SK-N-MC (cell line): ENCODE results near the gene EHD4.

Experiments
- DNase-seq: peaks from one replicate; pipeline ENCODE4 v3.0.0-alpha.2; 2011; ENCODE audit warnings: low read depth, low spot score
- H3K27ac ChIP-seq: fragments of 200-600 bp; sonication (generic); 2 replicates; pipeline ENCODE4 v1.5.1; 2016; ENCODE audit warnings: mixed run types
- H3K36me3 ChIP-seq: fragments of 200-600 bp; sonication (generic); 2 replicates; pipeline ENCODE4 v1.6.1; 2017; ENCODE audit warnings: antibody characterized with exemption, low read length, mixed read lengths; ENCODE audit not compliant: insufficient read depth
- H3K4me3 ChIP-seq: fragments of 200-600 bp; sonication (generic); 2 replicates; pipeline ENCODE4 v1.5.1; 2016
- H3K9ac ChIP-seq: fragments of 200-600 bp; sonication (generic); 2 replicates; pipeline ENCODE4 v1.8.0; 2017; ENCODE audit warnings: mixed run types, mixed read lengths; ENCODE audit not compliant: insufficient read length
- H3K9me3 ChIP-seq: fragments of 200-600 bp; sonication (generic); 2 replicates; pipeline ENCODE4 v1.6.1; 2017; ENCODE audit warnings: low read depth, mild to moderate bottlenecking, antibody characterized with exemption, low read length, moderate library complexity, mixed read lengths
- EZH2 ChIP-seq: fragments of 200-600 bp; sonication (generic); IDR thresholded peaks from one replicate; pipeline ENCODE4 v1.6.1; 2017; ENCODE audit warnings: antibody characterized with exemption
- FOXP2 ChIP-seq: optimal IDR thresholded peaks from 2 replicates; pipeline ENCODE3; 2011; ENCODE audit warnings: mild to moderate bottlenecking, moderate library complexity; ENCODE audit not compliant: insufficient read depth; ENCODE audit errors: extremely low read length, control extremely low read depth
- POLR2AphosphoS5 ChIP-seq: IDR thresholded peaks from 2 replicates; pipeline ENCODE4 v1.6.1; 2012; ENCODE audit warnings: mild to moderate bottlenecking, low read depth, low read length, borderline replicate concordance

Gene EHD4

GRCh38 chr15:41984622-41985021 is 12.3 kb upstream of the EHD4 start:
- Histone ChIP-seq H3K4me3 (no peak overlapping the region), H3K9me3 (no peaks in the 10 kb centered on the region), H3K9ac (no peak overlapping the region), H3K36me3 (no peaks in the 10 kb centered on the region), H3K27ac (no peak overlapping the region)
- TF ChIP-seq EZH2 (no peak), POLR2AphosphoS5 (no peak), FOXP2 (no peak)
- DNase-seq, result no peak

- Histone ChIP-seq H3K36me3 (no peaks in the 10 kb centered on the region), H3K27ac (no peak overlapping the region), H3K9me3 (no peaks in the 10 kb centered on the region), H3K4me3 (no peak overlapping the region), H3K9ac (no peak overlapping the region)
- TF ChIP-seq POLR2AphosphoS5 (no peak), EZH2 (no peak), FOXP2 (no peak)
- no peak for DNase-seq
Observed at GRCh38 chr15:41983621-41984571, 11.5 kb upstream of the EHD4 start.

- no peaks in the 10 kb centered on the region for H3K36me3 ChIP-seq
- DNase-seq, result no peak
- no peak overlapping the region for H3K4me3 ChIP-seq
- H3K9me3 ChIP-seq, result no peaks in the 10 kb centered on the region
- no peak overlapping the region for H3K9ac ChIP-seq
- TF ChIP-seq FOXP2 (no peak), POLR2AphosphoS5 (no peak)
- H3K27ac ChIP-seq, result no peak overlapping the region
Observed at GRCh38 chr15:41983221-41983620, 10.9 kb upstream of the EHD4 start.

- no peak overlapping the region for H3K27ac ChIP-seq
- no peaks in the 10 kb centered on the region for H3K9me3 ChIP-seq
- no peak overlapping the region for H3K9ac ChIP-seq
- TF ChIP-seq POLR2AphosphoS5 (no peak), EZH2 (no peak), FOXP2 (no peak)
- no peaks in the 10 kb centered on the region for H3K36me3 ChIP-seq
- no peak overlapping the region for H3K4me3 ChIP-seq
- no peak for DNase-seq
Observed at GRCh38 chr15:41982133-41982930, 10.0 kb upstream of the EHD4 start.

- H3K4me3 ChIP-seq, result no peak overlapping the region
- no peaks in the 10 kb centered on the region for H3K36me3 ChIP-seq
- H3K9me3 ChIP-seq, result no peaks in the 10 kb centered on the region
- H3K9ac ChIP-seq, result no peak overlapping the region
- no peak for TF ChIP-seq EZH2
- TF ChIP-seq POLR2AphosphoS5, result no peak
- no peak for TF ChIP-seq FOXP2
- no peak for DNase-seq
- no peak overlapping the region for H3K27ac ChIP-seq
Observed at GRCh38 chr15:41981371-41982132, 9.2 kb upstream of the EHD4 start.

- TF ChIP-seq EZH2, result no peak
- TF ChIP-seq FOXP2, result no peak
- no peak for TF ChIP-seq POLR2AphosphoS5
- H3K9me3 ChIP-seq, result no peaks in the 10 kb centered on the region
- no peak overlapping the region for H3K27ac ChIP-seq
- no peak for DNase-seq
- no peak overlapping the region for H3K9ac ChIP-seq
- no peaks in the 10 kb centered on the region for H3K36me3 ChIP-seq
- no peak overlapping the region for H3K4me3 ChIP-seq
Observed at GRCh38 chr15:41980654-41981323, 8.4 kb upstream of the EHD4 start.

- Histone ChIP-seq H3K36me3 (no peaks in the 10 kb centered on the region), H3K4me3 (no peak overlapping the region), H3K9me3 (no peaks in the 10 kb centered on the region), H3K27ac (no peak overlapping the region), H3K9ac (no peak overlapping the region)
- no peak for DNase-seq
- TF ChIP-seq POLR2AphosphoS5, result no peak
- TF ChIP-seq EZH2, result no peak
- TF ChIP-seq FOXP2, result no peak
Observed at GRCh38 chr15:41979493-41980266, 7.3 kb upstream of the EHD4 start.
